Lower leg skin (tissue), 4 donors: Measurements from ENCODE around the gene FARS2. TPM values are rescaled to one million over a fixed set of nuclear protein-coding genes. Genes with fewer than 3 reads are reported as not detected.

Source experiments
- DNase-seq, 2 donors: peaks; one replicate each; pipeline ENCODE4 v3.0.0-alpha.2; 2019; ENCODE audit warnings: low spot score in 2 of 2
- H3K4me3 ChIP-seq: fragments of 200-600 bp; sonication (generic); 2 replicates; pipeline ENCODE4 v1.5.1; 2017; ENCODE audit warnings: mild to moderate bottlenecking, low read depth; ENCODE audit not compliant: poor library complexity, severe bottlenecking
- POLR2A ChIP-seq, 2 donors: fragments of 450-650 bp; IDR thresholded peaks; one replicate each; pipeline ENCODE4 v1.6.1; 2016 to 2017; ENCODE audit warnings: antibody characterized with exemption in 2 of 2, mild to moderate bottlenecking in 1 of 2, moderate library complexity in 1 of 2
- WGBS, 2 donors: methylation state at CpG; one replicate each; pipeline ENCODE4 v1.1.5; 2018; 5-methylcytosine and 5-hydroxymethylcytosine counted together
- intact Hi-C: fragments of 100-400 bp; cut with DNase I; formaldehyde crosslinking; loops from one replicate; pipeline ENCODE4 v1.15.0; 2023; ENCODE audit warnings: low total_unique reads
- total RNA-seq, 4 donors: library from RNA; depleted of rRNA; stranded (reverse); fragments of >200 nt; gene quantifications; one replicate each; pipeline ENCODE4 v1.1.0, GENCODE V29; 2016
- TF ChIP-seq, protein P1 (sequence below), 3 donors: fragments of 450-650 bp; IDR thresholded peaks; one replicate each; pipeline ENCODE4 v1.5.1; 2016; ENCODE audit warnings: antibody characterized with exemption in 3 of 3, mild to moderate bottlenecking in 3 of 3, moderate library complexity in 2 of 3

FARS2 gene
- total RNA-seq, 4 donors from 2014 or later, result 7.0 to 14.7 (median 11.1) TPM

DNA sequence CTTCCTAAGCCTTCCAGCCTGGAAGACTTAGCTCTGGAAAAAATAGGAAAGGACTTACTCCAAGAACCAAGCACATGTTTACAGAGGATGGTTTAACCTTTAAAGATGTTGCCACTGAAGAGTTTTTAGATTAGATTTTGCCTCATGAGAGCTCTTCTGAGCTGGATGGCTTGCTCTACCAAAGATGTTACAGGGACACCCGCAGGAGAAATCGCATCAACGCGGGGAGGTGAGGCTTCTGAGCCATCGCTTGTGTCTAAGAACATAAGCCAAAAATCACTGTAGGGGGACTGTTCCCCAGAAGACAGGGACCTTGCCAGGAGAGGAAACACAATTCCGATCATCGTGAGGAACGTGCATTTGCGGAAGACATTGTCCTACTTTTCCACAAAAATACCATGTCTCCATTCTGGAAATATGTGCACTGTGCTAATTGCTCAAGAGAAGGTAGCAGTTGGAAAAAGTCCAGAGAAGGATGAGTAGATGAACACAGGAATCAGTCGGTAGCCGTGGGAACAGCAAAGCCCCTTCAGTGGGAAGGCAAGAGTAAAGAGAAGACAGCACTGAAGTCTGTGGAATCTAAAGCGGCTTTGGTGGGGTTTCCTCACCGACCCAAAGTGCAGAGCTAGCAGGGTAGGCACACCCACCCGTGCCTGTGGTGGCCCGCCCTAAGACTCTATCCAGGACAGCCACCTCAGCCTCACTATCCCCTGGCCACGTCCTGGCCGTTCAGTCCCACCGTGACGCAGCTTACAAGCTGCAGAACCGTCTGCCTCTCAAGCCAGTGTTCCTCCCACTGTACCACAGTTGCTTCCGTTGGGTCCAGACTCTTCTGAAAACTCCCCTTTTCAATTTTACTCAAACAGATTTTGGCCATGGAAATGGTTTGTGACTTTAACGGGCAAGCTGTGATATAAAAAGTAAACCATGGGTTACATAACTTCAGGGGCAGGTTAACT, 410.6 kb downstream of the FARS2 start:
- no peak for DNase-seq
- 76 to 87% methylated on average over 22 of the region's 22 CpGs for WGBS, 2 donors
- intact Hi-C loops, result no loop called here
- TF ChIP-seq, protein P1, sequence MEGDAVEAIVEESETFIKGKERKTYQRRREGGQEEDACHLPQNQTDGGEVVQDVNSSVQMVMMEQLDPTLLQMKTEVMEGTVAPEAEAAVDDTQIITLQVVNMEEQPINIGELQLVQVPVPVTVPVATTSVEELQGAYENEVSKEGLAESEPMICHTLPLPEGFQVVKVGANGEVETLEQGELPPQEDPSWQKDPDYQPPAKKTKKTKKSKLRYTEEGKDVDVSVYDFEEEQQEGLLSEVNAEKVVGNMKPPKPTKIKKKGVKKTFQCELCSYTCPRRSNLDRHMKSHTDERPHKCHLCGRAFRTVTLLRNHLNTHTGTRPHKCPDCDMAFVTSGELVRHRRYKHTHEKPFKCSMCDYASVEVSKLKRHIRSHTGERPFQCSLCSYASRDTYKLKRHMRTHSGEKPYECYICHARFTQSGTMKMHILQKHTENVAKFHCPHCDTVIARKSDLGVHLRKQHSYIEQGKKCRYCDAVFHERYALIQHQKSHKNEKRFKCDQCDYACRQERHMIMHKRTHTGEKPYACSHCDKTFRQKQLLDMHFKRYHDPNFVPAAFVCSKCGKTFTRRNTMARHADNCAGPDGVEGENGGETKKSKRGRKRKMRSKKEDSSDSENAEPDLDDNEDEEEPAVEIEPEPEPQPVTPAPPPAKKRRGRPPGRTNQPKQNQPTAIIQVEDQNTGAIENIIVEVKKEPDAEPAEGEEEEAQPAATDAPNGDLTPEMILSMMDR (IDR thresholded peaks at IDR 0.05), result no peak
- no peak for TF ChIP-seq POLR2A (IDR thresholded peaks at IDR 0.05)
- no peak overlapping the region for H3K4me3 ChIP-seq

DNA sequence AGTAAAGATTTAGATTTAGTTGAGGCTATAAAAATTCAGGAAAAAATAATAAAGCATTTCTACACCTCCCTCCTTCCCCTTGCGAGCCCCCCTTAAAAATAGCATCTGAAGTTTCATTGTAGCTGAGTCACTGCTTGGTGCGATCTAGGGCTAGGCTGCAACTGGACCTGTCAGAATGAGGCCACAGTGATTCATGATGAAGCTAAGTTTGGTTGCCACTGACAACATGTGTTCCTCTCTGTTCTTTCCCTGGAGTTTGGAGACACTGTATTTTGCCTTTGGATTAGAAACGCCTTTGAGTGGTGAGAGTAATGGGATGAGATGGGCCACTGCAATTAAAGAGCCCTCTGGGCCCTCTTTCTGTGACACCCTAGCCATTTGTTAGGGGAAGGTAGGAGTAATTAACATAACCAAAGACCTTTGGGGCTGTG, 411.3 kb downstream of the FARS2 start:
- WGBS, 2 donors, result 39 to 45% methylated on average over 3 of the region's 3 CpGs
- TF ChIP-seq POLR2A (IDR thresholded peaks at IDR 0.05), result no peak
- TF ChIP-seq, protein P1 (IDR thresholded peaks at IDR 0.05), result no peak
- no peak for DNase-seq
- H3K4me3 ChIP-seq, result no peak overlapping the region
- intact Hi-C loops, result no loop called here

DNA sequence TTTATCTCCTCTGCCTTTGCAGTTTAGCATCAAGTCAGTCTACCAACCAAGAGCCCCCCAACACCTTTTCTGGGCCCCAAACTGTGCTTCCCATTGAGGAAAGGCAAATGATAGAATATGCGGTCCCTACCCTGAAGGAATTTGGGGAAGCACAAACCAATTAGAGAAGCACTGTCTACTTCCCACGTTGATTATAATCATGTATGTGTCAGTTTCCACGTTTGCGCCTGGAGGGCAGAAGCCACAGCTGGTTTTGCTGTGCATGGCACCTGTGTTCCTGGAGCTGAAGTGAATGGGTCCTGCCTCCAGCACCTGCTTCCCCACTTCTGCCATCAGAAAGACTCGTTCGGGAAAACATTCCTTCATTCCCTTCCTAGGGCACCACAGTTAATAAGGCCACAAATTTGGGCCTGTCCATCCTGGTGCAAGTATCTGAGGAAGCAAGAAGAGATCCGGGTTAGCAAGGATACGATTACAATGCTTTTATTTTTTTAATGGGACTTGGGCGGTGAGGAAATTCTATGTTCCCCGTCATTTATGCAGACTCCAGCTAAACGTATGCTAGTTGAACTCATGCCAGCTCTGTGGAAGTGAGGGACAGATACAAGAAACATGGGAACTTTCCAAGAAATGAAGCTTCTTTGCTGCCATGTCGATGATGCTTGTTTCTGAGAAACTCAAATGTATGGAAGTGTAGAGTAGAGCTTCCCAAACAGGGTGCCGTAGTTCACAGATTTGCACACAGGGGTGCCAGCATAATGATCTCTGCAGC, 411.9 kb downstream of the FARS2 start:
- 78 to 79% methylated on average over 13 of the region's 13 CpGs for WGBS, 2 donors
- intact Hi-C loops, result no loop called here
- TF ChIP-seq, protein P1 (IDR thresholded peaks at IDR 0.05), result no peak
- TF ChIP-seq POLR2A (IDR thresholded peaks at IDR 0.05), result no peak
- no peak for DNase-seq
- H3K4me3 ChIP-seq, result no peak overlapping the region

DNA sequence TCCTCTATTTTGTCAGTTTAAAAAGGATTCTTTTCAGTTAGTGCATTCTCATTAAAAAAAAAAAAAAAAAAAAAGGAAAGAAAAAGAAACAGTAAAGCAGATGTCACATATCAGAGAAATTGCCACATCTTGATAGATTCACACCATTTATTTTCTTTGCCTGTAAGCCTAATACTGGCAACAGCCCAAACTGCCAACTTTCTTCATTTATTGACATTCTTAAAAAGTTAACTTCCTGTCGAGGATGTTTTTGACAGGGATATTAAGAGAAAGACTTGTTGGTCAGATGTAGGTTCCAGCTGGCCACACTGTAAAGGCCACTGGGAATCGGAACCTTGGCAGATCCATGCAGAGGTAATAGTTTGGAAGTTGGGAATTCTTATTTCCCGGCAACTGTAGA, 412.8 kb downstream of the FARS2 start:
- intact Hi-C loops, result no loop called here
- WGBS, 2 donors, result 55 to 61% methylated on average over 3 of the region's 3 CpGs
- DNase-seq, result no peak
- TF ChIP-seq, protein P1 (IDR thresholded peaks at IDR 0.05), result no peak
- no peak for TF ChIP-seq POLR2A (IDR thresholded peaks at IDR 0.05)
- H3K4me3 ChIP-seq, result no peak overlapping the region

DNA sequence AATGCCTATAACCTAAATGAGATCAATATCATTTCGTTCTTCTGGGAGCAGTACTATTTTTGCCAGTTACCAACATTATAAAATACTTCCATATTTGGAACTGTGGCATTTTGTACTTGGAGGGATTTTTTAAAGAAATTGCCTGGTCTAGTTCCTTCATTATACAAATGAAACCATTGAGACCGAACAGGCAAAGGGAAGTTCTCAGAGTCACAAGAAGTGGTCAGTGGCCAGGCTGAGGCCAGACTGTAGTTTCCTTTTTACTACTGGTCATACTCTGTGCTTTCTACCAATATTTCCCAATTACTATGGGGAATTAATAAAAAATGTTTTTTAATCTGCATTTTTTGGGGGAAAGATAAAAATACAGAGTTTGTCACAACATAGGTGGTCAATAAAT, 413.4 kb downstream of the FARS2 start:
- H3K4me3 ChIP-seq, result no peak overlapping the region
- intact Hi-C loops, result no loop called here
- WGBS, 2 donors, result 63 to 75% methylated on average over 2 of the region's 2 CpGs
- TF ChIP-seq, protein P1 (IDR thresholded peaks at IDR 0.05), result no peak
- no peak for TF ChIP-seq POLR2A (IDR thresholded peaks at IDR 0.05)
- no peak for DNase-seq
